Thyroid gland (tissue), 4 donors: ENCODE data around the gene RNASEH2B. TPM values are rescaled to one million over a fixed set of nuclear protein-coding genes. Genes with fewer than 3 reads are reported as not detected.

Source experiments
- DNase-seq, 2 donors: peaks; one replicate each; pipeline ENCODE4 v3.0.0-alpha.2; 2019
- H3K27ac ChIP-seq, 3 donors: fragments of 200-600 bp; sonication (generic); 1 replicate in 2 of 3; 2 replicates in 1 of 3; pipeline ENCODE4 v1.5.1; 2016 to 2019; ENCODE audit warnings: mild to moderate bottlenecking in 1 of 3, moderate library complexity in 1 of 3
- H3K27me3 ChIP-seq: fragments of 200-600 bp; sonication (generic); one replicate; pipeline ENCODE4 v1.5.1; 2019
- H3K36me3 ChIP-seq, 2 donors: fragments of 200-600 bp; sonication (generic); one replicate each; pipeline ENCODE4 v1.5.1; 2016 to 2019
- H3K4me1 ChIP-seq, 2 donors: fragments of 200-600 bp; sonication (generic); one replicate each; pipeline ENCODE4 v1.5.1; 2017 to 2019
- H3K4me3 ChIP-seq, 3 donors: fragments of 200-600 bp; sonication (generic); replicated peaks in 1 of 3; 1 replicate in 2 of 3; 2 replicates in 1 of 3; pipeline ENCODE4 v1.5.1; 2016; ENCODE audit warnings: mild to moderate bottlenecking in 1 of 3
- H3K9me3 ChIP-seq: fragments of 200-600 bp; sonication (generic); one replicate; pipeline ENCODE4 v1.5.1; 2017
- CTCF ChIP-seq, 6 experiments: fragments of 200-600 bp in 3 of 6; fragments of 450-650 bp in 3 of 6; sonication (generic) in 3 of 6; IDR thresholded peaks; one replicate each; pipeline ENCODE4 v1.5.1; 2016 to 2019; ENCODE audit warnings: antibody characterized with exemption in 6 of 6, mild to moderate bottlenecking in 2 of 6, inconsistent platforms in 1 of 6, moderate library complexity in 1 of 6
- POLR2A ChIP-seq, 2 donors: fragments of 450-650 bp; IDR thresholded peaks; one replicate each; pipeline ENCODE4 v1.6.1; 2017; ENCODE audit warnings: antibody characterized with exemption in 2 of 2, mild to moderate bottlenecking in 2 of 2, moderate library complexity in 1 of 2
- WGBS, 2 donors: methylation state at CpG; one replicate each; pipeline ENCODE4 v1.1.5; 2017; 5-methylcytosine and 5-hydroxymethylcytosine counted together
- intact Hi-C: fragments of 100-400 bp; cut with DNase I; formaldehyde crosslinking; loops from one replicate; pipeline ENCODE4 v1.15.1; 2023
- total RNA-seq, 4 donors: library from RNA; depleted of rRNA; stranded (reverse); fragments of >200 nt; gene quantifications; one replicate each; pipeline ENCODE4 v1.2.3, GENCODE V29; 2016

RNASEH2B gene
- total RNA-seq, 4 donors from 2014 or later = 51.5 to 116 (median 79.8) TPM

- Histone ChIP-seq H3K4me1 (peaks cover 3 to 5% of the 10 kb centered on the region in 2 donors), H3K27ac (no peak overlapping the region), H3K4me3 (no peak overlapping the region), H3K36me3 (no peaks in the 10 kb centered on the region), H3K9me3 (no peaks in the 10 kb centered on the region), H3K27me3 (no peaks in the 10 kb centered on the region)
- TF ChIP-seq POLR2A (IDR thresholded peaks at IDR 0.05) (no peak), CTCF (IDR thresholded peaks at IDR 0.05) (no peak)
- WGBS, 2 donors = 79 to 86% methylated on average over 7 of the region's 7 CpGs
- DNase-seq = no peak
- intact Hi-C loops = no loop called here
Observed at GRCh38 chr13:50892210-50892944, 17.2 kb upstream of the RNASEH2B start.

GRCh38 chr13:50893211-50893852 lies 16.3 kb upstream of the RNASEH2B start:
- Histone ChIP-seq H3K27me3 (no peaks in the 10 kb centered on the region), H3K9me3 (no peaks in the 10 kb centered on the region), H3K36me3 (no peaks in the 10 kb centered on the region), H3K27ac (no peak overlapping the region), H3K4me1 (peaks cover 3 to 5% of the 10 kb centered on the region in 2 donors), H3K4me3 (no peak overlapping the region)
- TF ChIP-seq CTCF (IDR thresholded peaks at IDR 0.05) (no peak), POLR2A (IDR thresholded peaks at IDR 0.05) (no peak)
- DNase-seq = no peak
- intact Hi-C loops = no loop called here
- WGBS, 2 donors = 63 to 75% methylated on average over 4 of the region's 4 CpGs

GRCh38 chr13:50894012-50894411 lies 15.6 kb upstream of the RNASEH2B start:
- H3K4me3 ChIP-seq = no peak overlapping the region
- no peaks in the 10 kb centered on the region for H3K36me3 ChIP-seq
- no peak for TF ChIP-seq POLR2A (IDR thresholded peaks at IDR 0.05)
- no peak for TF ChIP-seq CTCF (IDR thresholded peaks at IDR 0.05)
- no peaks in the 10 kb centered on the region for H3K27me3 ChIP-seq
- no peak for DNase-seq
- WGBS, 2 donors = 72 to 82% methylated on average over 2 of the region's 2 CpGs
- peaks cover 3 to 5% of the 10 kb centered on the region in 2 donors for H3K4me1 ChIP-seq
- intact Hi-C loops = no loop called here
- no peaks in the 10 kb centered on the region for H3K9me3 ChIP-seq
- H3K27ac ChIP-seq = no peak overlapping the region

GRCh38 chr13:50894504-50894903 lies 15.1 kb upstream of the RNASEH2B start:
- H3K4me3 ChIP-seq = no peak overlapping the region
- 83 to 85% methylated on average over 2 of the region's 2 CpGs for WGBS, 2 donors

More at GRCh38 chr13:50894504-50894903, 15.1 kb upstream of the RNASEH2B start:
- DNase-seq = no peak
- Histone ChIP-seq H3K4me1 (peaks cover 3 to 5% of the 10 kb centered on the region in 2 donors), H3K27ac (no peak overlapping the region), H3K9me3 (no peaks in the 10 kb centered on the region), H3K27me3 (no peaks in the 10 kb centered on the region), H3K36me3 (no peaks in the 10 kb centered on the region)
- TF ChIP-seq CTCF (IDR thresholded peaks at IDR 0.05) (no peak), POLR2A (IDR thresholded peaks at IDR 0.05) (no peak)
- intact Hi-C loops = no loop called here
